Stimulated activated CD8-positive, alpha-beta memory T cell treated with anti-CD3 and anti-CD28 coated beads, Interleukin-7, amount 100 ng/mL, for 4 hours (primary cell): ENCODE measurements around the gene PCDHA3.
"Not testable (repeated sequence)": the region's sequence is repeated elsewhere in the genome, so short reads cannot be mapped to it uniquely, and the experiment has no call there.

Source experiments
- DNase-seq, 2 donors: peaks; one replicate each; pipeline ENCODE4 v3.0.0-alpha.2; 2020; ENCODE audit warnings: low read depth in 2 of 2

Gene PCDHA3

DNA sequence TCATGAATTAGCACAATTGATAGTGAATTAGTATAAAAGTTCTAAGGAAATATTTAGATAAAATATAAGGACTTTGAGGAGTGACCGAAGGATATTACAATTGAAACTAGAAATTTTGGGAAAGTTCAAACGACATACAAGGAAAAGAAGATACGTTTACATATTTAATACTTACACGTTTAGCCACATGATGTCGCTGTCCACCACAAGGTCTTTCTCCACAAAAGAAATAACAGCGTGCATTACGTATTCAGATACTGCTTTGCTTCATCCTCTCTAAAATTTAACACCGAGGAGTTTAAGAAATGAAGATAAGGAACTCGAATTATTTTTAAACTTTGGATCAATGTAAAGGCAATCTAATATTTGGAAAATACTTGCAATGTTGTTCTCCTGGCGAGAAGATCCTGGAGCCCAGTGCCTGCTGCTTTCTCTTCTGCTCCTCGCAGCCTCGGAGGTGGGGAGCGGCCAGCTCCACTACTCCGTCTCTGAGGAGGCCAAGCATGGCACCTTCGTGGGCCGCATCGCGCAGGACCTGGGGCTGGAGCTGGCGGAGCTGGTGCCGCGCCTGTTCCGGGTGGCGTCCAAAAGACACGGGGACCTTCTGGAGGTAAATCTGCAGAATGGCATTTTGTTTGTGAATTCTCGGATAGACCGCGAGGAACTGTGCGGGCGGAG lies at the start of gene PCDHA3:
PCDHA3 (plus strand) TSS at position 242 of the 678 bp plus-strand sequence.
- no peak for DNase-seq

DNA sequence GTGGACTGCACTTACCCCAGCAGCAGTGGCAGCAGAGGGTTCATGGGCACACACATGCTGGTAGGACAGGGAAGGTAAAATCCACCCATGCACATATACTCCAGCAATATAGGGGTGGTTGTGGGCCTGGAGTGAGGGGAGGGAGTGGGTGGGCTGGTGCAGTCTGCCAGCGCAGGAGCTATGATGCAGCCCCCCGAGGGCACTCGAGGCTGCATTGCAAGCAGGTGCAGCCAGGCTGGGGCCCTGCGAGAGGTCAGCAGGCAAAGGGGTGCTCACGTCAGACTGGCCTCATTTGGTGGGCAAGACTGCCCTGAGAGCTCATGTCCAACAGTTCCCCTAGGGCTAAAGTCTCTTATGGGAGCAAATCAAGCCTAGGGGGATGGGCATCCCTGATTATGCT lies 47.3 kb upstream of the PCDHA3 start:
- no peak for DNase-seq

DNA sequence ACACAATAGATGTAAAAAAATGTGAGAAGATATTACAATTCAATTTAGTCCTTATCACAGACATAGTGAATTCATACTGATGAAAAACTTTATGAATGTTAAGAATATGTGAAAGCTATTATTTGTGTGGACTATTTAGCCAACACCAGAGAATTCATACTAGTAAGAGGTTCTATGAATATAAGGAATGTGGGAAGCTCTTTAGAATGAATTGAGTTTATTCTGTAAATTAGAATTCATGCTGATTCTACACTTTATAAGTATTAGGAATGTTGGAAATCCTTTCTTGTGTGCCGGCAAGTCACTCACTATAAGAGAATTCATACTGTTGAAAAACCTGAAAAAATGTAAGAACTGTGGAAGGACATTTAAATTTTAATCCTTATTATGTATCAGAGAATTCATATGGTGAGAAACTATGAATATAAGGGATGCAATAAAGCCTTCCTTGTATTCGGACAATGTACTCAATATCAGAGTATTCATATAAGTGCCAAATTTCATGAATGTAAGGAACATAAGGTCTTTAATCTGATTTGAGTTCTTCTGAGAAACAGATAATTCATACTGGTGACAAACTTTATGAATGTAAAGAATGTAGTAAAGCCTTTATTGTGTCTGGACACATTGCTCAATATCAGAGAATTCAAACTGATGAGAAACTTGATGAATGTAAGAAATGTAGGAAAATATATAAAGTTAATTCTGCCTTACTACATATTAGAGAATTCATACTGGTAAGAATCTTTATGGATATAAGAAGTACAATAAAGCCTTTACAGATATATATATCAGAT lies 36.5 kb upstream of the PCDHA3 start:
- no peak for DNase-seq

DNA sequence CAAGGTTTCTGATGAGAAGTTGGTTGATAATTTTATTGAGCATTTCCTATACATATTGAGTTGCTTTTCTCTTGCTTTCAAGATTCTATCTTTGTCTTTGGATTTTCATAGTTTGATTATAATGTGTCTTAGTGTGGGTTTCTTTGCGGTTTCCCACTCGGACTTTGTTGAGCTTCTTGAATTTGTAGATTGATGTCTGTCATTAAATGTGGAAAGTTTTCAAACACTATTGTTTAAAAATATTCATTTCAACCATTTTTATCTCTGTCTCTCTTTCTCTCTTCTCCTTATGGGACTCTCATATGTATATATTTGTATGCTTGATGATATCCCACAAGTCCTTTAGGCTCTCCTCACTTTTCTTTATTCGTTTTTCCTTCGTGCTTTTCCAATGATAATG lies 33.4 kb upstream of the PCDHA3 start:
- no peak for DNase-seq

DNA sequence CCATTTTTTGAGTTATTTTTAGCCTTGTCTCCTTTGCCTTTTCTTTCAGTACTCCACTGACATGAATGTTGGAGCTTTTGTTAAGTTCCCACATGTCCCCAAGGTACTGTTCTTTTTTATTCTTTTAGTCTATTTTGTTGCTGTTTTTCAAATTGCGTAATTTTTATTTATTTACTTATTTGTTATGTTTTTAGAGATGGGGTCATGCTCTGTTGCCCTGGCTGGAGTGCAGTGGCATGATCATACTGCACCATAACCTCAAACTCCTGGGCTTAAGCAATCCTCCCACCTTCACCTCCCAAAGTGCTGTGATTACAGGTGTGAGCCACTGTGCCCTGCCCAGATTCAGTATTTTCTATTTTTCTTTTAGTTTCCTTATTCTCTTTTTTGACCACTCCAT lies 20.3 kb upstream of the PCDHA3 start:
- DNase-seq, result no peak

DNA sequence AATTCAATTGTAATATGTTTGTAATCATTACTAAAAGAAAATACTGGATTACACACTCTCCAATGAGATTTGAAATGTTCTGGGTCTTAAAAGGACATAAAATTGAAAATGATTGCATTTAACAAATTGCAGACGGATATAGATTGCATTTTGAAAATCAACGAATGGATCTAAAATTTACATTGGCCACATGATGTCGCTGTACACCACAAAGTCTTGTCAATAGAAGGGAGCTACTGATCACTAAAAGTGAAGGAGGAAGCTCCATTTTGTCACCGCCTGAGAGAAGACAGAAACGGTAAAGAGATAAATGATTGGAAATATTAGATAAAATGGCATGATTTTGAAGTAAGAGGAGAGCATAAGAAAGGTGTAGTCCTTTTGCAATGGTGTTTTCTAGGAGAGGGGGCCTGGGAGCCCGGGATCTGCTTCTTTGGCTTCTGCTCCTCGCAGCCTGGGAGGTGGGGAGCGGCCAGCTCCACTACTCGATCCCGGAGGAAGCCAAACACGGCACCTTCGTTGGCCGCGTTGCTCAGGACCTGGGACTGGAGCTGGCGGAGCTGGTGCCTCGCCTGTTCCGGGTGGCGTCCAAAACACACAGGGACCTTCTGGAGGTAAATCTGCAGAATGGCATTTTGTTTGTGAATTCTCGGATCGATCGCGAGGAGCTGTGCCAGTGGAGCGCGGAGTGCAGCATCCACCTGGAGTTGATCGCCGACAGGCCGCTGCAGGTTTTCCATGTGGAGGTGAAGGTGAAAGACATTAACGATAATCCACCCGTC lies 14.8 kb upstream of the PCDHA3 start, which contains the start of gene PCDHA1:
PCDHA1 (plus strand) TSS at position 236 of the 782 bp plus-strand sequence.
- no peak for DNase-seq

DNA sequence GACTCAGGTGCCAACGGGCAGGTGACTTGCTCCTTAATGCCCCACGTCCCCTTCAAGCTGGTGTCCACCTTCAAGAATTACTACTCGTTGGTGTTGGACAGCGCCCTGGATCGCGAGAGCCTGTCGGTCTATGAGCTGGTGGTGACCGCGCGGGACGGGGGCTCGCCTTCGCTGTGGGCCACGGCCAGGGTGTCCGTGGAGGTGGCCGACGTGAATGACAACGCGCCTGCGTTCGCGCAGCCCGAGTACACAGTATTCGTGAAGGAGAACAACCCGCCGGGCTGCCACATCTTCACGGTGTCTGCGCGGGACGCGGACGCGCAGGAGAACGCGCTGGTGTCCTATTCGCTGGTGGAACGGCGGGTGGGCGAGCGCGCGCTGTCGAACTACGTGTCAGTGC lies 13.4 kb upstream of the PCDHA3 start:
- not testable (repeated sequence) for DNase-seq

DNA sequence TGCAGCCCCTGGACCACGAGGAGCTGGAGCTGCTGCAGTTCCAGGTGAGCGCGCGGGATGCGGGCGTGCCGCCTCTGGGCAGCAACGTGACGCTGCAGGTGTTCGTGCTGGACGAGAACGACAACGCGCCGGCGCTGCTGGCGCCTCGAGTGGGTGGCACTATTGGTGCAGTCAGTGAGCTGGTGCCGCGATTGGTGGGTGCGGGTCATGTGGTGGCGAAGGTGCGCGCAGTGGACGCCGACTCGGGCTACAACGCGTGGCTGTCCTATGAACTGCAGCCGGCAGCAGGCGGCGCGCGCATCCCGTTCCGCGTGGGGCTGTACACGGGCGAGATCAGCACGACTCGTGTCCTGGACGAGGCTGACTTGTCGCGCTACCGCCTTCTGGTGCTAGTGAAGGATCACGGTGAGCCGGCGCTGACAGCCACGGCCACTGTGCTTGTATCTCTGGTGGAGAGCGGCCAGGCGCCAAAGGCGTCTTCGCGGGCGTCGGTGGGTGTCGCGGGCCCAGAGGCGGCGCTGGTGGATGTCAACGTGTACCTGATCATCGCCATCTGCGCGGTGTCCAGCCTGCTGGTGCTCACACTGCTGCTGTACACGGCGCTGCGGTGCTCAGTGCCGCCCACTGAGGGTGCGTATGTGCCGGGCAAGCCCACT lies 12.9 kb upstream of the PCDHA3 start:
- DNase-seq, result not testable (repeated sequence)

DNA sequence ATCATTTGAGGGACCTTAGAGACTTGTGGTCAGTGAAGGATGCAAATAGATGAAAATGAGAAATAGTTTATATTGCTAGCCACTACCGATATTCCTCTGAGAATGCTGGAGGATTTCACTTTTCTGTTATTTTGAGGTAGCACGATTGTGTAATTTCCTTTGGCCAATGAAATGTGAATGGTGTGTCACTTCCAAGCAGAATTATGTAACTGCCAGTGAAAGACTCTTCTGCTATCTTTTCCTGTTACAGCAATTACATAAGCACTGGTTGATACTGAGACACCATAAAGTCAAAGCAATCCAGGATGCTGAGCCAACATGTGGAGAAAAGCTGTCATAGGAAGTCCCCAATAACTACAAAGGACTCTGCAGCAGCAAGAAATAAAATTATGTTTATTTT lies 9.8 kb upstream of the PCDHA3 start:
- no peak for DNase-seq

DNA sequence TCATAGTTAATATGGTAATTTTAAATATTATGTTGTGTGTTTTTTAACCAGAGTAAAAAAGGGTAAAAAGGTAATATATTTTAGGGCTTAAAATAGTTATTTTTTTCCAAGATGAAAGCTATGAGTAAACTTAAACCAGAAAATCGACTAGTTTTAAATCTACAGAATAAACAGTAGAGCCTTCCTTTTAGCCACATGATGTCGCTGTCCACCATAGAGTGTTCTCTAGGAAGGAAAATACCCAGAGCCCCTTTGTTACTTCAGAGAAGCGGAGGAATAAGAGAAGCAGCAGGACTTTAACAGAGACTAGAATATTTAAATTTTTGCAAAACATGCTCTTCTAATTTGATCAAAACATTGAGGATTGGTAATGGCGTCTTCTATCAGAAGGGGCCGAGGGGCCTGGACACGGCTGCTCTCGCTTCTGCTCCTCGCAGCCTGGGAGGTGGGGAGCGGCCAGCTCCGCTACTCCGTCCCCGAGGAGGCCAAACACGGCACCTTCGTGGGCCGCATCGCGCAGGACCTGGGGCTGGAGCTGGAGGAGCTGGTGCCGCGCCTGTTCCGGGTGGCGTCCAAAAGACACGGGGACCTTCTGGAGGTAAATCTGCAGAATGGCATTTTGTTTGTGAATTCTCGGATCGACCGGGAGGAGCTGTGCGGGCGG lies 6.1 kb upstream of the PCDHA3 start, which contains the start of gene PCDHA2:
PCDHA2 (plus strand) TSS at position 258 of the 664 bp plus-strand sequence.
- no peak for DNase-seq

DNA sequence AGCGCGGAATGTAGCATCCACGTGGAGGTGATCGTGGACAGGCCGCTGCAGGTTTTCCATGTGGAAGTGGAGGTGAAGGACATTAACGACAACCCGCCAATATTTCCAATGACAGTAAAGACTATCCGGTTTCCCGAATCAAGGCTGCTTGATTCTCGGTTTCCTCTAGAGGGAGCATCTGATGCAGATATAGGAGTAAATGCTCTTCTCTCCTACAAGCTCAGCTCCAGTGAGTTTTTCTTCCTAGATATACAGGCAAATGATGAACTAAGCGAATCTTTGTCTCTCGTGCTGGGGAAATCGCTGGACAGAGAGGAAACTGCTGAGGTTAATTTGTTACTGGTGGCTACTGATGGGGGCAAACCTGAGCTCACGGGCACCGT lies 5.6 kb upstream of the PCDHA3 start:
- DNase-seq, result no peak

DNA sequence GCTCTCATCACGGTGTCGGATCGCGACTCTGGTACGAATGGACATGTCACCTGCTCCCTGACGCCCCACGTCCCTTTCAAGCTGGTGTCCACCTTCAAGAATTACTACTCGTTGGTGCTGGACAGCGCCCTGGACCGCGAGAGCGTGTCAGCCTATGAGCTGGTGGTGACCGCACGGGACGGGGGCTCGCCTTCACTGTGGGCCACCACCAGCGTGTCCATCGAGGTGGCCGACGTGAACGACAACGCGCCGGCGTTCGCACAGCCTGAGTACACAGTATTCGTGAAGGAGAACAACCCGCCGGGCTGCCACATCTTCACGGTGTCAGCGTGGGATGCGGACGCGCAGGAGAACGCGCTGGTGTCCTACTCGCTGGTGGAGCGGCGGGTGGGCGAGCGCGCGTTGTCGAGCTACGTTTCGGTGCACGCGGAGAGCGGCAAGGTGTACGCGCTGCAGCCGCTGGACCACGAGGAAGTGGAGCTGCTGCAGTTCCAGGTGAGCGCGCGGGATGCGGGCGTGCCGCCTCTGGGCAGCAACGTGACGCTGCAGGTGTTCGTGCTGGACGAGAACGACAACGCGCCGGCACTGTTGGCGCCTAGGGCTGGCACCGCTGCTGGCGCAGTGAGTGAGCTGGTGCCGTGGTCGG lies 4.7 kb upstream of the PCDHA3 start:
- not testable (repeated sequence) for DNase-seq

DNA sequence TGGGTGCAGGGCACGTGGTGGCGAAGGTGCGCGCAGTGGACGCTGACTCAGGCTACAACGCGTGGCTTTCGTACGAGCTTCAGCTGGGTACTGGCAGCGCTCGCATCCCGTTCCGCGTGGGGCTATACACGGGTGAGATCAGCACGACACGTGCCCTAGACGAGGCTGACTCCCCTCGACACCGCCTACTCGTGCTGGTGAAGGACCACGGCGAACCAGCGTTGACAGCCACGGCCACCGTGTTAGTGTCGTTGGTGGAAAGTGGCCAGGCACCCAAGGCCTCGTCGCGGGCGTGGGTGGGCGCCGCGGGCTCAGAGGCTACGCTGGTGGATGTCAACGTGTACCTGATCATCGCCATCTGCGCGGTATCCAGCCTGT lies 4.2 kb upstream of the PCDHA3 start:
- DNase-seq, result no peak

DNA sequence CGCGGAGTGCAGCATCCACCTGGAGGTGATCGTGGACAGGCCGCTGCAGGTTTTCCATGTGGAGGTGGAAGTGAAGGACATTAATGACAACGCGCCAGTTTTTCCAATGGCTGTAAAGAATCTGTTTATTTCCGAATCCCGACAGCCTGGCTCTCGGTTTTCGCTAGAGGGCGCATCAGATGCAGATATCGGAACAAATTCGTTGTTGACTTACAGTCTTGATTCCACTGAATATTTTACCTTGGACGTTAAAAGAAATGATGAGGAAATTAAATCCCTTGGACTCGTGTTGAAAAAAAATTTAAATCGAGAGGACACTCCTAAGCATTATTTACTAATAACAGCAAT lies 611 bp downstream of the PCDHA3 start:
- no peak for DNase-seq

DNA sequence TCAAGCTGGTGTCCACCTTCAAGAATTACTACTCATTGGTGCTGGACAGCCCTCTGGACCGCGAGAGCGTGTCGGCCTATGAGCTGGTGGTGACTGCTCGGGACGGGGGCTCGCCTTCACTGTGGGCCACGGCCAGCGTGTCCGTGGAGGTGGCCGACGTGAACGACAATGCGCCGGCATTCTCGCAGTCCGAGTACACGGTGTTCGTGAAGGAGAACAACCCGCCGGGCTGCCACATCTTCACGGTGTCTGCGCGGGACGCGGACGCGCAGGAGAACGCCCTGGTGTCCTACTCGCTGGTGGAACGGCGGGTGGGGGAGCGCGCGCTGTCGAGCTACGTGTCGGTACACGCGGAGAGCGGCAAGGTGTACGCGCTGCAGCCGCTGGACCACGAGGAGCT lies 1.5 kb downstream of the PCDHA3 start:
- DNase-seq, result not testable (repeated sequence)

DNA sequence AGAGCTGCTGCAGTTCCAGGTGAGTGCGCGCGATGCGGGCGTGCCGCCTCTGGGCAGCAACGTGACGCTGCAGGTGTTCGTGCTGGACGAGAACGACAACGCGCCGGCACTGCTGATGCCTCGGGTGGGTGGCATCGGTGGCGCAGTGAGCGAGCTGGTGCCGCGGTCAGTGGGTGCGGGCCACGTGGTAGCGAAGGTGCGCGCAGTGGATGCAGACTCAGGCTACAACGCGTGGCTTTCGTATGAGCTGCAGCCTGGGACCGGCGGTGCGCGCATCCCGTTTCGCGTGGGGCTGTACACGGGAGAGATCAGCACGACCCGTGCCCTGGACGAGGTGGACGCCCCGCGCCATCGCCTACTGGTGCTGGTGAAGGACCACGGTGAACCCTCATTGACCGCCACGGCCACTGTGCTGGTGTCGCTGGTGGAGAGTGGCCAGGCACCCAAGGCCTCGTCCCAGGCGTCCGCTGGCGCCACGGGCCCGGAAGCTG lies 2.0 kb downstream of the PCDHA3 start:
- no peak for DNase-seq

DNA sequence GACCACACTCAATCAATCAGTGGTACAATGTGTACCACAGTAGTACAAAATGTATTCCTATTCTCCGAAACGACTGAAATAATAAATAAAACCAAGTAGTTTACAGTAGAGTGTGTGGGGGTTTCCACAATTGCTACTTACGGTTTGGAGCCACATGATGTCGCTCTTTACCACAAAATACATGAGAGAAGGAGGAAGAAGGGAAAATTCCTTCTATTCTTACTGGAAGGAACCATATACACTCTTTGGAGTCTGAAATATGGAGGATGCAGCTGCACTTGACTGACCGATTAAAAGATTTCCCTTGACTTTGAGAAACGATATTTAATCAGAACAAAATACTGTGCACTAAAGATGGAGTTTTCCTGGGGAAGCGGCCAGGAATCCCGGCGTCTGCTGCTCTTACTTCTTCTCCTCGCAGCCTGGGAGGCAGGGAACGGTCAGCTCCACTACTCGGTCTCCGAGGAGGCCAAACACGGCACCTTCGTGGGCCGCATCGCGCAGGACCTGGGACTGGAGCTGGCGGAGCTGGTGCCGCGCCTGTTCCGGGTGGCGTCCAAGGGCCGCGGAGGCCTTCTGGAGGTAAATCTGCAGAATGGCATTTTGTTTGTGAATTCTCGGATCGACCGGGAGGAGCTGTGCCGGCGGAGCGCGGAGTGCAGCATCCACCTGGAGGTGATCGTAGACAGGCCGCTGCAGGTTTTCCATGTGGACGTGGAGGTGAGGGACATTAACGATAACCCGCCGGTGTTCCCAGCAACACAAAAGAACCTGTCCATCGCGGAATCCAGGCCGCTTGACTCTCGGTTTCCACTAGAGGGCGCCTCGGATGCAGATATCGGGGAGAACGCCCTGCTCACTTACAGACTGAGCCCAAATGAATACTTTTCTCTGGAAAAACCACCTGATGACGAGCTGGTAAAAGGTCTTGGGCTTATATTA lies 6.2 kb downstream of the PCDHA3 start, which contains the start of gene PCDHA4:
PCDHA4 (plus strand) TSS at position 235 of the 942 bp plus-strand sequence.
- DNase-seq, result no peak

DNA sequence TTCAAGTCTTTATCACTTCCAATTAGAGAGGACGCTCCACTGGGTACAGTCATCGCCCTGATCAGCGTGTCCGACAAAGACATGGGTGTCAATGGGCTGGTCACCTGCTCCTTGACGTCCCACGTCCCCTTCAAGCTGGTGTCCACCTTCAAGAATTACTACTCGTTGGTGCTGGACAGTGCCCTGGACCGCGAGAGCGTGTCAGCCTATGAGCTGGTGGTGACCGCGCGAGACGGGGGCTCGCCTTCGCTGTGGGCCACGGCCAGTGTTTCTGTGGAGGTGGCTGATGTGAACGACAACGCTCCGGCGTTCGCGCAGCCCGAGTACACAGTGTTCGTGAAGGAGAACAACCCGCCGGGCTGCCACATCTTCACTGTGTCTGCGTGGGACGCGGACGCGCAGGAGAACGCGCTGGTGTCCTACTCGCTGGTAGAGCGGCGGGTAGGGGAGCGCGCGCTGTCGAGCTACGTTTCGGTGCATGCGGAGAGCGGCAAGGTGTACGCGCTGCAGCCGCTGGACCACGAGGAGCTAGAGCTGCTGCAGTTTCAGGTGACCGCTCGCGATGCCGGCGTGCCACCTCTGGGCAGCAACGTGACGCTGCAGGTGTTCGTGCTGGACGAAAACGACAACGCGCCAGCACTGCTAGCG lies 7.5 kb downstream of the PCDHA3 start:
- DNase-seq, result not testable (repeated sequence)

DNA sequence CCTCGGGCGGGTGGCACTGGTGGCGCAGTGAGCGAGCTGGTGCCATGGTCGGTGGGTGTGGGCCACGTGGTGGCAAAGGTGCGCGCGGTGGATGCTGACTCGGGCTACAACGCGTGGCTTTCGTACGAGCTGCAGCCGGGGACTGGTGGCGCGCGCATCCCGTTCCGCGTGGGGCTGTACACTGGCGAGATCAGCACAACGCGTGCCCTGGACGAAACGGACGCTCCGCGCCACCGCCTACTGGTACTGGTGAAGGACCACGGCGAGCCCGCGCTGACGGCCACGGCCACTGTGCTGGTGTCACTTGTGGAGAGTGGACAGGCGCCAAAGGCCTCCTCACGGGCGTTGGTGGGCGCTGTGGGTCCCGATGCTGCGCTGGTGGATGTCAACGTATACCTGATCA lies 8.0 kb downstream of the PCDHA3 start:
- no peak for DNase-seq
